GM18498 (cell line): ENCODE results near the gene EIF4E1B.

Experiments
- ATAC-seq: cut with Tn5 transposase; IDR thresholded peaks from one replicate; pipeline ENCODE4 v1.9.1; 2021; ENCODE audit warnings: mild to moderate bottlenecking, moderate library complexity; ENCODE audit not compliant: unreplicated experiment

The EIF4E1B gene

GRCh38 chr5:176644878-176645670 lies 14.6 kb downstream of the EIF4E1B start:
- no peak for ATAC-seq

DNA sequence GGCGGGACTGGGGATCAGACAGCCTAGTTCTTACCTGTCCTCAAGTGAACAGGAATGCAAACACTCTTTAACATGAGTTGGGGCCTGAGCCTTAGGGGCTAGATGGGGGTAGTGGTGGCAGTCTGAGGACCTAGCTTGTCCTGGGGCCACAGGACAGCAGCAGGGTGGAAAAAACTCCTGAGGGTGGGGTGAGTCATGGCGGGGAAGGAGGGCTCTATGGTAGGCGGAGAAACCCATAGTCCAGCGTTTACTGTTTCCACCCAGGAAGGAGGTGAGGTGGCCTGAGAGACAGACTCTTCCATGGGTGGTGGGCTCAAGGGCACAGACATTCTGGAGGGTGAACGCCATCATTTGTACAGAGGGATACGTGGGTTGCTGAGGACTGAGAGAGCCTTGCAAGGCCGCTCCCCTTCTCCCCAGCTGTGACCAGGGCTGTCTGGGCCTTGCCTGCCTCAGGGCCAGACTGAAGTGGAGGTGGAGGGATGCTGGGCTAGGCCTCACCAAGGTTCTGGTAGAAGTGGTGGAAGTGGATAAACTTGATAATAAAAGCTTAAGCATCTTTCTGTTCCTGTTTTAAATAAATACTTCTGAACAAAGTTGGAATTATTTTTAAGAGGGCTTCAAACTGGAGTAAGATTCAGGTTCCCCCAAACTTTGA lies 15.7 kb downstream of the EIF4E1B start:
- no peak for ATAC-seq

DNA sequence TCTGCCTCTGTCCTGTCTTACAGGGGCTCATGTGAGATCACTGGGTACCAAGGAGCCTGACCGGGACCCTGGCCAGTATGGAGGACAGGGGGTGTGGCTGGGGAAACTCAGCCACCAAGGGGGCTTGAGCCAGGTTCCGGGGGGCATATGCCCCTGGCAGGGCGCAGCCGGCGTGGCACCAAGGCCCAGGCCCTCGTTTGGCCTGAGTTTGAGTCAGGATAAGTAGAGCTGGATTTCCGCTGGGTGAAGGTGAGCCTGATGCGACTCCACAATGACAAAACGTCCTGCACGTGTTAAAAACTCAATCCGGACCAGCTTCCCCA lies 16.2 kb downstream of the EIF4E1B start:
- peak; percentile 9 for ATAC-seq

- ATAC-seq, result peak; percentile 95
Measured at GRCh38 chr5:176647030-176647842, 16.8 kb downstream of the EIF4E1B start, which contains the start of gene TSPAN17. TSS of gene TSPAN17 (plus strand) at chr5:176647484. CDS start at chr5:176647616, 132 bp downstream.

- no peak for ATAC-seq
Measured at GRCh38 chr5:176647843-176648473, 17.5 kb downstream of the EIF4E1B start.

DNA sequence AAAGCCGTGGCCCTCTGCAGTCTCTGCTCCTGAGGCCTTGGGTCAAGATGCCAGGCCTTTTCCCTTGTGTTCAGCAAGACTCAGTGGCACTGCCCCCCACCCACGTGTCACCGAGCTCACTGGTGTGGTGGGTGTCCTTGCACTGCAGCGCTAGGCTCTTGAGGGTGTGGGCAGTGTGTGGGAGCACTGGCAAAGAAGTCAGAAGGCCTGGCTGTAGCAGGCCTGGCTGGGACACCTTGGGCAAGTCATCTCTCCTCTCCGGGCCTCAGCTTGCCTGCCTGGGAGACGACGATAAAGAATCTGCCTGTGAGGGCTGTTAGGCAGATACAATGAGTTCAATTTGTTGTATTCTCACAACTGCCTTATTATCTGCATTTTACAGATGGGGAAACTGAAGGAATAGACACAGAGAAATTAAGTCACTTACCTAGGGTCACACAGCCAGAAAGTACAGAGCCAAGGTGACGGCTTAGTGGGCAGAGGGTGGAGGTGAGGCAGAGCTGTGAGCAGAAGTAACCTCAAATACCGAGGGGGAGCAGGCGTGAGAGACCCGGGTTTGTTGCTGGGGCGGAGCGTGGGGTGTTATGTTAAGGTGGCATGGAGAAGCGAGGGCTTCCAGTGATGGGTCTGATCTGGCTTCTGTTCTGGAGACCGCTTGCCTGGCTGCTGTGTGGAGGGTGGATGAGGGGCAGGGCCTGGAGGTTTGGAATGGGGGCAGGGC lies 18.2 kb downstream of the EIF4E1B start:
- no peak for ATAC-seq

DNA sequence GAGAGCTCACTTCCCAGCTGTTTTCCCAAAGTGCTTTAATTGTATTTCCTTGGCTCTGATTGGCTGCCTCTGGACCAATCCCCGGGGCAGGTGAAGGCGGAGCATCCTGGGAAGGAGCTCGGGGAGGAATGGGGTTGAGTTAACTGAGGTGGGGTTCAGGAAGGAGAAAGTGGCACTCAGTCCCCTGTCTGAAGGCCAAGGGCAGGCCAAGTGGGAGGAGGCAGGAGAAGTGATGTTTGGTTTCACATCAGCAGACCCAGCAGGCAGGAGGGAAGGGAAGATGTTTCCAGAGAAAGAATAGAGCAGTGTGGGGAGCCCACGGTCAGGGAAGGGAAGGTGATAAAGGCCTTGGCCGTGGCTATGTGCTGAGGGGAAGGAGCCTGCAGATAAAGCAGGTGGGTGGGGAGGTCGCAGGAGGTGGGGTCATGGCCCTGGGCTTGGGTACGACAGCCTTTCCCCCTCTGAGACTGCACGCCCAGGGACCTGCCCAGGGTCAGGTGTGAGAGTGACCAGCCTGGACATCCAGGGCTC lies 19.9 kb downstream of the EIF4E1B start:
- ATAC-seq, result no peak

GRCh38 chr5:176651472-176651980 lies 21.1 kb downstream of the EIF4E1B start:
- ATAC-seq, result no peak

GRCh38 chr5:176652136-176652535 lies 21.7 kb downstream of the EIF4E1B start:
- no peak for ATAC-seq

GRCh38 chr5:176653401-176654385 lies 23.2 kb downstream of the EIF4E1B start:
- ATAC-seq, result no peak

DNA sequence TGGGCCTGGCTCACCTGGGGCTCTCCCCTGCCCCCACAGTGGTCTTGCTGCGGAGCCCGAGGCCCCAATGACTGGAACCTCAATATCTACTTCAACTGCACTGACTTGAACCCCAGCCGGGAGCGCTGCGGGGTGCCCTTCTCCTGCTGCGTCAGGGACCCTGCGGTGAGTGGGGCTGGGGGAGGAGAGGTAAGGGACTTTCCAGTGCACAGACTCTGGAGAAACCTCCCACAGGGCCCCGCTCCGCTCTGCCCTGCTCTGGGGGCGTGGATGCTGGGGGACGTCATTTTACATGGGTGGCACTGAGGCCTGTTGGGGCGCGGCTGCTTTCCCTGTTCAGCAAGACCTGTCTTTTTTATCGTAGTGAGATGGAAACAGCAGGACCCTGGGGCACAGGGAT lies 24.4 kb downstream of the EIF4E1B start:
- ATAC-seq, result no peak

DNA sequence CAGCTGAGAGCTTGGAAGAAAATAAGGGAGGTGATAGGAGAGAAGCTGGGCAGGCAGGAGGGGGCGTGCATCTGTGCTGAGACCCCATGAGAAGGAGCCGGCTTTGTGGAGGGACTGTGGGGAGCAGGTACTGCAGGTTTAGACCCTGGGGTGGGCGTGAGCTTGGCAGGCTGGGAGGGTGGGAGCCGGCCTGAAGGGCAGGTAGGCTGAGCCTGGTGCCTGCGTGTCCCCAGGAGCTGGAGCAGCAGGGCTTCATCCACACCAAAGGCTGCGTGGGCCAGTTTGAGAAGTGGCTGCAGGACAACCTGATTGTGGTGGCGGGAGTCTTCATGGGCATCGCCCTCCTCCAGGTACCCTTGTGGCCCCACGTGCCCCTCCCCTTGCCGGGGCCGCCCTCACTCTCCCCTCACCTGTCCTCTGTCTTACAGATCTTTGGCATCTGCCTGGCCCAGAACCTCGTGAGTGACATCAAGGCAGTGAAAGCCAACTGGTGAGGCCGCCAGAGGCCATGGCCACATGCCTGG lies 26.1 kb downstream of the EIF4E1B start:
- no peak for ATAC-seq

DNA sequence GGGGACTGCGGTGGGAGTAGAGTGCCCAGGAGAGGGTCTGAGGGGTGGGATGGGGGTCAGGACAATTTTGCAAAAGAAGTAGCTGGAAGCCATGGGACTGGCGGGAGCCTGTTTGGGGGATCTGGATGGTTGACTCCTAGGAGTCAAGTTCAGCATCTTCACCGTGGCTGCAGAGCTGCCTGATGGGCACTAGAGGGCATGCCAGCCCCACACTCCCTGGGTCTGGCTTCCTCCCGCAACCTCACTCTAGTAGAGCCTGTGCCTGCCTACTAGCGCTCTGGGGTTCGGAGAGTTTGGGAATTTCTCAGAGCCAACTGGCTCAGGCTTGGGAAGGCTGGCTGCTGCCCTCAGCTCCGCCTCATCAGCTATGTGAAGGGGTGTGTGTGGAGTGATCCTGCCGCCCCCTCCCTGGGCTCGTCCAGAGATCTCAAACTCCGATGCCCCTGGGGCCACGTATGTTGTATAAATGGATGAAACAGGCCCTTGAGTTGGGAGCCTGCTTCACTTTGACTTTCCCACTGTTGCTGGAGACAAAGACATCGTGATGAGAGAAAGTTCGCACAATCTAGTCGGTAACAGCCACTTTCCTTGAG lies 27.6 kb downstream of the EIF4E1B start:
- ATAC-seq, result peak; percentile 60

DNA sequence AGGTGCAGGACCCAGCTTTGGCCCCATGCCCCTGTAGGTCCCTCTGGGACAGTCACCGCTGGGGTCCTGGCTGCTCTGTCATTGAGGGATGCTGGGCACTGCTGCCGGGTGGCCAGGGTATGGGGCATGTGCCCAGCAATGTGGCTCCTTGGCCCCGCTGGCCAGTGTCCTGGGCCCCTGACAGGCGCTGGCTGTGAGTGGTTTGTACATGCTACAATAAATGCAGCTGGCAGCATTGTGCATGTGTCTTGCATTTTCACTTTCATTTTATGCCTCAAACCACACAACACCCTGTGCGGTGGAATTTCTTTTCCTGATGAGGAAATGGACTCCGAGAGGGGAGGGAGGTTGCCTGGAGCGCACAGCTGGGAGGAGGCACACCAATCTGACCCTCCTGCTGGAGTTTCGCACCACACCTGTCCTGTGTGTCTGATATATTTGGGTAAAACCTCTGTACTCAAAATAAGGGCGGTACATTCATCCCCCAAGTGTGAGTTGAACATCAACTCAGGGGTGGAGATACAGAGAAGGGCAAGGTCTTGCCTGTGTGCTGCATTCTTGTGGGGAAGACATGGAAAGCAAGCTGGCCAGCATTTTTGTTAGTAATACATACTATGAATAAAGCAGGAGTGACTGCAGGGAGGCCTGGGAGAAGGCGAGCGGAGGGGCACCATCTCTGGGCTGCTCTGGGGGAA lies 28.5 kb downstream of the EIF4E1B start:
- ATAC-seq, result no peak

GRCh38 chr5:176659512-176659839 lies 29.0 kb downstream of the EIF4E1B start:
- no peak for ATAC-seq

DNA sequence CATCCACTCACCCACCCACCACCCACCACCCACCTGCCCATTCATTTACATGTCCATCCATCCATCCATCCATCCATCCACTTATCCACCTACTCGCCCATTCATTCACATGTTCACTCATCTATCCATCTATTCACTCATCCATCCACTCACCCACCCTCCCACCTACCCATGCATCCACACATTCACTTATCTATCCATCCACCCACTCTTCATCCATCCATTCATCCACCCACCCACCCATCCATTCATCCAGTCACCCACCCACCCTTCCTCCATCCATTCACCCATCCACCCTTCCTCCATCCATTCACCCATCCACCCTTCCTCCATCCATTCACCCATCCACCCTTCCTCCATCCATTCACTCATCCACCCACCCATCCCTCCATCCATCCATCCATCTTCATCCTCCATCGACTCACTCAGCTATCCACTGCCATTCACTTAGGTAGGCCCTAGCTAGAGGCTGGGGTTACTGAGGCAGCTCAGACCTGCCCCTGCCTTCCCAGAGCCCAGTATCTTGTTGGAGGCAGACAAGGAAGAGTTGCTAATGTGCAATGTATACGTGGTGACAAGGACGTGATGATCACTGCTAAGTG lies 29.5 kb downstream of the EIF4E1B start:
- no peak for ATAC-seq

DNA sequence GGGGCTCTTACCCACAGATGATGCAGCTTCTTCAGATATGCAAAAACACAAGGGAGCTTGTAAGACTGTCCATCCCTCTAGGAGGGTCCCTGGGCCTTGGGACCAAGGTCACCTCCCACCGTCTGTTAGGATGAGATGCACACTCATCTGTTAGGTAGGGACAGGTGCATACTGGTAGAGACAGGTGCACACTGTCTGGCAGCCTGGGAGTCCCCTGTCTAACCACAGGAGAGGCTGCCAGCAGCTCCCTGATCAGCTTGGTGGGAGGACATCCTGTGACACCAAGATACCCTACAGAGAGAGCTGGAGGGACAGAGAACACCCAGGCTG lies 30.0 kb downstream of the EIF4E1B start:
- ATAC-seq, result peak; percentile 13
